ENCODE data around the gene ADGRE3.
A peak's percentile ranks its signal among the peaks of the same experiment; 100 is the strongest.

ADGRE3 gene

DNA sequence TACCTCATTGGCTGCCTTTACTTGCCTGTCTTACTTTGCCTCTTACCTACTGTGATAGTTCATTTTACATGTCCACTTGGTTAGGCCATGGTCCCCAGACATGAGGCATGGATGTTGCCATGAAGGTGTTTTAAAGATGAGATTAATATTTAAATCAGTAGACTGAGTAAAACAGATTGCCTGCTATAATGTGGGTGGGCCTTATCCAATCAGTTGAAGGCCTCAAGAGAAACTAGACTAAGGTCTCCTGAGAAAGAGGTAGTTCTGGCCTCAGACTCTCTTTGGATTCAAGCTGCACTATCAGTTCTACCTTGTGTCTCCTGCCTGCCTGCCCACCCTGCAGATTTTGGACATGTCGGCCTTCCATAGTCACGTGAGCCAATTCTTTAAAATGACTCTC is 26.1 kb downstream of the ADGRE3 start:
- Histone ChIP-seq H4K91ac (ENCODE audit: low read depth, low read length) (no peak overlapping the region), H2AK5ac (ENCODE audit: low read length) (no peak overlapping the region), H3K4ac (ENCODE audit: low read depth, low read length) (no peak overlapping the region), H3K23ac (ENCODE audit: low read length) (no peak overlapping the region), H3K4me1 (ENCODE audit: control insufficient read depth in 1 of 2, insufficient read depth in 2 of 2, low read length in 2 of 2) (no peaks in the 10 kb centered on the region), H2BK120ac (ENCODE audit: insufficient read depth, low read length, poor library complexity) (no peak overlapping the region), H3K14ac (ENCODE audit: low read length) (no peak overlapping the region), H3K4me2 (ENCODE audit: low read length) (no peak overlapping the region), H4K8ac (ENCODE audit: low read depth, low read length) (no peak overlapping the region), H3K9ac (ENCODE audit: low read length) (no peak overlapping the region), H2BK5ac (ENCODE audit: low read depth, low read length, poor library complexity) (no peak overlapping the region), H3K27me3 (ENCODE audit: insufficient read depth, low read length) (no peaks in the 10 kb centered on the region), H4K12ac (ENCODE audit: low read depth, low read length) (no peak overlapping the region), H2BK12ac (ENCODE audit: low read length) (no peak overlapping the region), H3K27ac (ENCODE audit: low read depth, low read length) (no peak overlapping the region), H3K79me1 (ENCODE audit: low read length) (no peaks in the 10 kb centered on the region), H3K4me3 (ENCODE audit: low read depth, low read length) (no peak overlapping the region), H3K36me3 (ENCODE audit: control insufficient read depth in 1 of 2, insufficient read depth in 2 of 2, low read length in 2 of 2) (no peaks in the 10 kb centered on the region), H3K79me2 (ENCODE audit: control insufficient read depth, insufficient read depth, low read length, poor library complexity) (no peaks in the 10 kb centered on the region), H2AFZ (ENCODE audit: insufficient read depth, low read length, poor library complexity) (no peak overlapping the region), H3K18ac (ENCODE audit: low read length) (no peak overlapping the region), H3K9me3 (ENCODE audit: insufficient read depth, low read depth, low read length) (peaks cover 24% of the 10 kb centered on the region)
- no CpG with 5 or more reads among the region's 2 CpGs for WGBS (ENCODE audit: extremely low coverage, insufficient coverage, insufficient read length)
- DNase-seq = no peak

DNA sequence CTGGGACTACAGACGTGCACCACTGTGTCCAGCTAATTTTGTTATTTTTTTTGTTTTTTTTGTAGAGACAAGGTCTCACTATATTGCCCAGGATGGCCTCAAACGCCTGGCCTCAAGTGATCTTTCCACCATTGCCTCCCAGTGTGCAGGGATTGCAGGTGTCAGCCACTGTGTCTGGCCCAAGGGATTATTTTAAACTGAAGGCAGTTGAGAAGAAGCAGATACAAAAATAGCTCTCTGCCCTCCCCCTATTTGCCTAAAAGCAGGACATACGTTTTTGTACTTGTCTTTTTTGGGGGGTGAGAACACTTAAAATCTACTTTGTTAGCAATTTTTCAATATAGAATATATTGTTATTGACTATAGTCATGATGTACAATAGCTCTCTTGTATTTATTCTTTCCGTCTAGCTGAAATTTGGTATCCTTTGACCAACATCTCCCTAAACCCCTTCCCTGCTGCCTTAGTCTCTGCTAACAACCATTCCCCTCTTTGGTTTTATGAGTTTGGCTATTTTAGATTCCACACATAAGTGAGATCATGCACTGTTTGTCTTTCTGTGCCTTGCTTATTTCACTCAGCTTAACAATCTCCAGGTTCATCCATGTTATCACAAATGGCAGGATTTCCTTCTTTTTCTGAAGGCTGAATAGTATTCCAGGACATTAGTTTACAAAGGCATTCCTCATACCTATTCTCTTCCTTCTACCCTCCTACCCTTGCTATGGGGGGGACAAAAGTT is 34.9 kb downstream of the ADGRE3 start:
- Histone ChIP-seq H3K14ac (ENCODE audit: low read length) (no peak overlapping the region), H3K9me3 (ENCODE audit: insufficient read depth, low read depth, low read length) (peaks cover 22% of the 10 kb centered on the region), H3K79me1 (ENCODE audit: low read length) (no peaks in the 10 kb centered on the region), H3K79me2 (ENCODE audit: control insufficient read depth, insufficient read depth, low read length, poor library complexity) (no peaks in the 10 kb centered on the region), H2BK5ac (ENCODE audit: low read depth, low read length, poor library complexity) (no peak overlapping the region), H3K23ac (ENCODE audit: low read length) (no peak overlapping the region), H3K9ac (ENCODE audit: low read length) (no peak overlapping the region), H2AK5ac (ENCODE audit: low read length) (no peak overlapping the region), H2BK12ac (ENCODE audit: low read length) (no peak overlapping the region), H3K4ac (ENCODE audit: low read depth, low read length) (no peak overlapping the region), H4K8ac (ENCODE audit: low read depth, low read length) (no peak overlapping the region), H4K91ac (ENCODE audit: low read depth, low read length) (no peak overlapping the region), H3K27me3 (ENCODE audit: insufficient read depth, low read length) (no peaks in the 10 kb centered on the region), H3K18ac (ENCODE audit: low read length) (no peak overlapping the region), H3K4me3 (ENCODE audit: low read depth, low read length) (no peak overlapping the region), H3K4me1 (ENCODE audit: control insufficient read depth in 1 of 2, insufficient read depth in 2 of 2, low read length in 2 of 2) (no peaks in the 10 kb centered on the region), H3K27ac (ENCODE audit: low read depth, low read length) (no peak overlapping the region), H4K12ac (ENCODE audit: low read depth, low read length) (no peak overlapping the region), H2BK120ac (ENCODE audit: insufficient read depth, low read length, poor library complexity) (no peak overlapping the region), H3K36me3 (ENCODE audit: control insufficient read depth in 1 of 2, insufficient read depth in 2 of 2, low read length in 2 of 2) (no peaks in the 10 kb centered on the region), H3K4me2 (ENCODE audit: low read length) (no peak overlapping the region), H2AFZ (ENCODE audit: insufficient read depth, low read length, poor library complexity) (no peak overlapping the region)
- no CpG with 5 or more reads among the region's 4 CpGs for WGBS (ENCODE audit: extremely low coverage, insufficient coverage, insufficient read length)
- no peak for DNase-seq

DNA sequence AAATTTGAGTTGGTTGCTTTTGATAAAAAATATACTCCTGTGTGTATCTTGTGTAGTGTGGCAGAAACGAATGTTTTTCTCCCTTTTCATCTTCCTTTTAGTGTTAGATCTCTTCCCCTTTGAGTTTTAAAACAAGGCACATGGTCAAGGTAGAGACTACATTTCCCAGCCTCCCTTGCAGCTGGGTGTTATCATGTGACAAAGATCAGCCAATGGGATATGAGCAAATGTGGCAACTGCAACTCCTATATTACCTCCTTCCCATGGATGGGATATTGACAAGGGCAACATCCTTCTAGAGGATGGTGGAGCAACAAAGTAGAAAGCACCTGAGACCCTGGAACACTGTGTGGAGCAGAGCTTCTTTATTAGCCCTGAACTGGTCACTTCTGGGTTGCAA is 42.4 kb downstream of the ADGRE3 start:
- H3K9me3 ChIP-seq (ENCODE audit: insufficient read depth, low read depth, low read length) = peaks cover 13% of the 10 kb centered on the region
- H3K18ac ChIP-seq (ENCODE audit: low read length) = no peak overlapping the region
- H2AK5ac ChIP-seq (ENCODE audit: low read length) = no peak overlapping the region
- H2BK5ac ChIP-seq (ENCODE audit: low read depth, low read length, poor library complexity) = no peak overlapping the region
- H3K4me3 ChIP-seq (ENCODE audit: low read depth, low read length) = no peak overlapping the region
- no peak overlapping the region for H3K23ac ChIP-seq (ENCODE audit: low read length)
- DNase-seq = peak; percentile 3 to 58
- no peaks in the 10 kb centered on the region for H3K4me1 ChIP-seq (ENCODE audit: control insufficient read depth in 1 of 2, insufficient read depth in 2 of 2, low read length in 2 of 2)
- H3K4me2 ChIP-seq (ENCODE audit: low read length) = no peak overlapping the region
- no peak overlapping the region for H3K27ac ChIP-seq (ENCODE audit: low read depth, low read length)
- WGBS (ENCODE audit: extremely low coverage, insufficient coverage, insufficient read length) = no CpG with 5 or more reads among the region's 1 CpG
- H2AFZ ChIP-seq (ENCODE audit: insufficient read depth, low read length, poor library complexity) = no peak overlapping the region
- no peaks in the 10 kb centered on the region for H3K79me2 ChIP-seq (ENCODE audit: control insufficient read depth, insufficient read depth, low read length, poor library complexity)
- no peaks in the 10 kb centered on the region for H3K79me1 ChIP-seq (ENCODE audit: low read length)
- no peak overlapping the region for H3K14ac ChIP-seq (ENCODE audit: low read length)
- H3K9ac ChIP-seq (ENCODE audit: low read length) = no peak overlapping the region
- no peak overlapping the region for H2BK12ac ChIP-seq (ENCODE audit: low read length)
- no peaks in the 10 kb centered on the region for H3K27me3 ChIP-seq (ENCODE audit: insufficient read depth, low read length)
- H4K12ac ChIP-seq (ENCODE audit: low read depth, low read length) = no peak overlapping the region
- no peak overlapping the region for H4K91ac ChIP-seq (ENCODE audit: low read depth, low read length)
- H3K36me3 ChIP-seq (ENCODE audit: control insufficient read depth in 1 of 2, insufficient read depth in 2 of 2, low read length in 2 of 2) = no peaks in the 10 kb centered on the region
- H4K8ac ChIP-seq (ENCODE audit: low read depth, low read length) = no peak overlapping the region
- H2BK120ac ChIP-seq (ENCODE audit: insufficient read depth, low read length, poor library complexity) = no peak overlapping the region
- H3K4ac ChIP-seq (ENCODE audit: low read depth, low read length) = no peak overlapping the region

GRCh38 chr19:14629557-14629956 is 45.1 kb downstream of the ADGRE3 start:
- H3K79me2 ChIP-seq (ENCODE audit: control insufficient read depth, insufficient read depth, low read length, poor library complexity) = no peaks in the 10 kb centered on the region
- H3K79me1 ChIP-seq (ENCODE audit: low read length) = no peaks in the 10 kb centered on the region
- no peak overlapping the region for H4K8ac ChIP-seq (ENCODE audit: low read depth, low read length)
- H2BK5ac ChIP-seq (ENCODE audit: low read depth, low read length, poor library complexity) = no peak overlapping the region
- no CpG with 5 or more reads among the region's 1 CpG for WGBS (ENCODE audit: extremely low coverage, insufficient coverage, insufficient read length)
- H3K4ac ChIP-seq (ENCODE audit: low read depth, low read length) = no peak overlapping the region
- no peak overlapping the region for H3K4me3 ChIP-seq (ENCODE audit: low read depth, low read length)
- H3K9me3 ChIP-seq (ENCODE audit: insufficient read depth, low read depth, low read length) = peaks cover 14% of the 10 kb centered on the region
- H3K27me3 ChIP-seq (ENCODE audit: insufficient read depth, low read length) = no peaks in the 10 kb centered on the region
- H3K9ac ChIP-seq (ENCODE audit: low read length) = no peak overlapping the region
- no peak overlapping the region for H2AK5ac ChIP-seq (ENCODE audit: low read length)
- no peak overlapping the region for H4K91ac ChIP-seq (ENCODE audit: low read depth, low read length)
- no peak overlapping the region for H3K4me2 ChIP-seq (ENCODE audit: low read length)
- H2BK120ac ChIP-seq (ENCODE audit: insufficient read depth, low read length, poor library complexity) = no peak overlapping the region
- H3K27ac ChIP-seq (ENCODE audit: low read depth, low read length) = no peak overlapping the region
- H3K14ac ChIP-seq (ENCODE audit: low read length) = no peak overlapping the region
- no peaks in the 10 kb centered on the region for H3K36me3 ChIP-seq (ENCODE audit: control insufficient read depth in 1 of 2, insufficient read depth in 2 of 2, low read length in 2 of 2)
- no peak overlapping the region for H3K23ac ChIP-seq (ENCODE audit: low read length)
- H2AFZ ChIP-seq (ENCODE audit: insufficient read depth, low read length, poor library complexity) = no peak overlapping the region
- H3K18ac ChIP-seq (ENCODE audit: low read length) = no peak overlapping the region
- H2BK12ac ChIP-seq (ENCODE audit: low read length) = no peak overlapping the region
- no peaks in the 10 kb centered on the region for H3K4me1 ChIP-seq (ENCODE audit: control insufficient read depth in 1 of 2, insufficient read depth in 2 of 2, low read length in 2 of 2)
- no peak overlapping the region for H4K12ac ChIP-seq (ENCODE audit: low read depth, low read length)
- DNase-seq = no peak
